ENCODE measurements around the gene COLEC11.
A peak's percentile ranks its signal among the peaks of the same experiment; 100 is the strongest.
"Not testable (repeated sequence)": the region's sequence is repeated elsewhere in the genome, so short reads cannot be mapped to it uniquely, and the experiment has no call there.

The COLEC11 gene

GRCh38 chr2:3566806-3567205, 28.1 kb upstream of the COLEC11 start:
- no peak overlapping the region for H2BK15ac ChIP-seq (ENCODE audit: low read depth, poor library complexity, severe bottlenecking)
- H3K27me3 ChIP-seq (ENCODE audit: control insufficient read depth in 1 of 2, insufficient read depth in 1 of 2, low read length in 2 of 2) = no peaks in the 10 kb centered on the region
- H4K8ac ChIP-seq (ENCODE audit: low read length) = no peak overlapping the region
- H3K4me2 ChIP-seq (ENCODE audit: low read length, poor library complexity, severe bottlenecking) = no peak overlapping the region
- no peak overlapping the region for H2AFZ ChIP-seq (ENCODE audit: low read depth, low read length)
- peaks cover 0 to 11% of the 10 kb centered on the region in 2 experiments for H3K36me3 ChIP-seq (ENCODE audit: control insufficient read depth in 1 of 2, insufficient read depth in 2 of 2, low read depth in 1 of 2, low read length in 2 of 2)
- H2BK120ac ChIP-seq (ENCODE audit: low read depth, low read length) = no peak overlapping the region
- H3K14ac ChIP-seq (ENCODE audit: low read length in 2 of 2) = no peak overlapping the region
- DNase-seq = no peak
- H4K91ac ChIP-seq (ENCODE audit: low read length) = no peak overlapping the region
- H3K9ac ChIP-seq (ENCODE audit: low read length) = no peak overlapping the region
- H3K9me3 ChIP-seq (ENCODE audit: control insufficient read depth, low read length) = no peaks in the 10 kb centered on the region
- no peak overlapping the region for H3K27ac ChIP-seq (ENCODE audit: low read length, poor library complexity, severe bottlenecking)
- no peak overlapping the region for H3K18ac ChIP-seq (ENCODE audit: low read depth in 1 of 2, low read length in 2 of 2)
- no peak overlapping the region for H3K4ac ChIP-seq (ENCODE audit: low read depth in 1 of 2, low read length in 2 of 2)
- no peak overlapping the region for H3K4me3 ChIP-seq (ENCODE audit: insufficient read depth in 1 of 2, low read depth in 1 of 2, low read length in 2 of 2)
- no peak overlapping the region for H2BK12ac ChIP-seq (ENCODE audit: low read length in 2 of 2)
- H3K23ac ChIP-seq (ENCODE audit: low read length in 2 of 2) = no peak overlapping the region
- peaks cover 2% of the 10 kb centered on the region for H3K4me1 ChIP-seq (ENCODE audit: control insufficient read depth, insufficient read depth, low read depth, low read length)
- H2BK5ac ChIP-seq (ENCODE audit: low read depth, low read length, poor library complexity, severe bottlenecking) = no peak overlapping the region
- no peak overlapping the region for H2AK5ac ChIP-seq (ENCODE audit: low read length, severe bottlenecking)
- WGBS = 98% methylated on average over 9 of the region's 9 CpGs
- H3K79me1 ChIP-seq (replicated peaks; ENCODE audit: low read length, poor library complexity, severe bottlenecking) = no peaks in the 10 kb centered on the region

DNA sequence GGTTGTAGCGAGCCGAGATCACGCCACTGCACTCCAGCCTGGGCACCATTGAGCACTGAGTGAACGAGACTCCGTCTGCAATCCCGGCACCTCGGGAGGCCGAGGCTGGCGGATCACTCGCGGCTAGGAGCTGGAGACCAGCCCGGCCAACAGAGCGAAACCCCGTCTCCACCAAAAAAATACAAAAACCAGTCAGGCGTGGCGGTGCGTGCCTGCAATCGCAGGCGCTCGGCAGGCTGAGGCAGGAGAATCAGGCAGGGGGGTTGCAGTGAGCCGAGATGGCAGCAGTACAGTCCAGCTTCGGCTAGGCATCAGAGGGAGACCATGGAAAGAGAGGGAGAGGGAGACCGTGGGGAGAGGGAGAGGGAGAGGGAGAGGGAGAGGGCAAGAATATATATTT, 25.3 kb upstream of the COLEC11 start:
- not testable (repeated sequence) for H3K4ac ChIP-seq (ENCODE audit: low read depth in 1 of 2, low read length in 2 of 2); H3K36me3 ChIP-seq (ENCODE audit: control insufficient read depth in 1 of 2, insufficient read depth in 2 of 2, low read depth in 1 of 2, low read length in 2 of 2); H2BK12ac ChIP-seq (ENCODE audit: low read length in 2 of 2); H2BK120ac ChIP-seq (ENCODE audit: low read depth, low read length); H2BK15ac ChIP-seq (ENCODE audit: low read depth, poor library complexity, severe bottlenecking); H3K4me1 ChIP-seq (ENCODE audit: control insufficient read depth, insufficient read depth, low read depth, low read length); H4K8ac ChIP-seq (ENCODE audit: low read length); DNase-seq; H3K23ac ChIP-seq (ENCODE audit: low read length in 2 of 2); H2AFZ ChIP-seq (ENCODE audit: low read depth, low read length); H4K91ac ChIP-seq (ENCODE audit: low read length); H3K9me3 ChIP-seq (ENCODE audit: control insufficient read depth, low read length); H3K27ac ChIP-seq (ENCODE audit: low read length, poor library complexity, severe bottlenecking); H2AK5ac ChIP-seq (ENCODE audit: low read length, severe bottlenecking); H3K27me3 ChIP-seq (ENCODE audit: control insufficient read depth in 1 of 2, insufficient read depth in 1 of 2, low read length in 2 of 2); H3K4me2 ChIP-seq (ENCODE audit: low read length, poor library complexity, severe bottlenecking); H3K14ac ChIP-seq (ENCODE audit: low read length in 2 of 2); H3K79me1 ChIP-seq (replicated peaks; ENCODE audit: low read length, poor library complexity, severe bottlenecking); H3K4me3 ChIP-seq (ENCODE audit: insufficient read depth in 1 of 2, low read depth in 1 of 2, low read length in 2 of 2); H3K18ac ChIP-seq (ENCODE audit: low read depth in 1 of 2, low read length in 2 of 2); H2BK5ac ChIP-seq (ENCODE audit: low read depth, low read length, poor library complexity, severe bottlenecking); H3K9ac ChIP-seq (ENCODE audit: low read length)
- 97% methylated on average over 12 of the region's 23 CpGs for WGBS

- no peak overlapping the region for H2BK15ac ChIP-seq (ENCODE audit: low read depth, poor library complexity, severe bottlenecking)
- no peak overlapping the region for H4K91ac ChIP-seq (ENCODE audit: low read length)
- H3K79me1 ChIP-seq (replicated peaks; ENCODE audit: low read length, poor library complexity, severe bottlenecking) = peaks cover 3% of the 10 kb centered on the region
- no peak for DNase-seq
- no peak overlapping the region for H3K9ac ChIP-seq (ENCODE audit: low read length)
- no peak overlapping the region for H3K4me2 ChIP-seq (ENCODE audit: low read length, poor library complexity, severe bottlenecking)
- no peaks in the 10 kb centered on the region for H3K27me3 ChIP-seq (ENCODE audit: control insufficient read depth in 1 of 2, insufficient read depth in 1 of 2, low read length in 2 of 2)
- H2BK5ac ChIP-seq (ENCODE audit: low read depth, low read length, poor library complexity, severe bottlenecking) = no peak overlapping the region
- H3K4ac ChIP-seq (ENCODE audit: low read depth in 1 of 2, low read length in 2 of 2) = no peak overlapping the region
- no peak overlapping the region for H2BK120ac ChIP-seq (ENCODE audit: low read depth, low read length)
- no peak overlapping the region for H3K4me3 ChIP-seq (ENCODE audit: insufficient read depth in 1 of 2, low read depth in 1 of 2, low read length in 2 of 2)
- H3K14ac ChIP-seq (ENCODE audit: low read length in 2 of 2) = no peak overlapping the region
- H2BK12ac ChIP-seq (ENCODE audit: low read length in 2 of 2) = no peak overlapping the region
- H3K23ac ChIP-seq (ENCODE audit: low read length in 2 of 2) = no peak overlapping the region
- peaks cover 8% of the 10 kb centered on the region for H3K4me1 ChIP-seq (ENCODE audit: control insufficient read depth, insufficient read depth, low read depth, low read length)
- no peak overlapping the region for H3K18ac ChIP-seq (ENCODE audit: low read depth in 1 of 2, low read length in 2 of 2)
- H3K36me3 ChIP-seq (ENCODE audit: control insufficient read depth in 1 of 2, insufficient read depth in 2 of 2, low read depth in 1 of 2, low read length in 2 of 2) = peaks cover 3 to 4% of the 10 kb centered on the region in 2 experiments
- 85% methylated on average over 8 of the region's 8 CpGs for WGBS
- H4K8ac ChIP-seq (ENCODE audit: low read length) = no peak overlapping the region
- no peak overlapping the region for H2AFZ ChIP-seq (ENCODE audit: low read depth, low read length)
- H3K27ac ChIP-seq (ENCODE audit: low read length, poor library complexity, severe bottlenecking) = no peak overlapping the region
- no peaks in the 10 kb centered on the region for H3K9me3 ChIP-seq (ENCODE audit: control insufficient read depth, low read length)
- no peak overlapping the region for H2AK5ac ChIP-seq (ENCODE audit: low read length, severe bottlenecking)
Observed at GRCh38 chr2:3571284-3571683, 23.6 kb upstream of the COLEC11 start.

GRCh38 chr2:3572620-3573019, 22.3 kb upstream of the COLEC11 start:
- 70% methylated on average over 1 of the region's 2 CpGs for WGBS

More at GRCh38 chr2:3572620-3573019, 22.3 kb upstream of the COLEC11 start:
- no peak overlapping the region for H2BK15ac ChIP-seq (ENCODE audit: low read depth, poor library complexity, severe bottlenecking)
- no peak overlapping the region for H3K4me2 ChIP-seq (ENCODE audit: low read length, poor library complexity, severe bottlenecking)
- peaks cover 3% of the 10 kb centered on the region for H3K79me1 ChIP-seq (replicated peaks; ENCODE audit: low read length, poor library complexity, severe bottlenecking)
- no peak overlapping the region for H2AFZ ChIP-seq (ENCODE audit: low read depth, low read length)
- H3K9me3 ChIP-seq (ENCODE audit: control insufficient read depth, low read length) = no peaks in the 10 kb centered on the region
- H3K4ac ChIP-seq (ENCODE audit: low read depth in 1 of 2, low read length in 2 of 2) = no peak overlapping the region
- H4K91ac ChIP-seq (ENCODE audit: low read length) = no peak overlapping the region
- no peak for DNase-seq
- no peak overlapping the region for H2AK5ac ChIP-seq (ENCODE audit: low read length, severe bottlenecking)
- H3K18ac ChIP-seq (ENCODE audit: low read depth in 1 of 2, low read length in 2 of 2) = no peak overlapping the region
- no peak overlapping the region for H3K23ac ChIP-seq (ENCODE audit: low read length in 2 of 2)
- H2BK120ac ChIP-seq (ENCODE audit: low read depth, low read length) = no peak overlapping the region
- peaks cover 10% of the 10 kb centered on the region for H3K4me1 ChIP-seq (ENCODE audit: control insufficient read depth, insufficient read depth, low read depth, low read length)
- no peak overlapping the region for H4K8ac ChIP-seq (ENCODE audit: low read length)
- peak overlapping the region; percentile 45 for H3K9ac ChIP-seq (ENCODE audit: low read length)
- H3K14ac ChIP-seq (ENCODE audit: low read length in 2 of 2) = no peak overlapping the region
- no peak overlapping the region for H3K27ac ChIP-seq (ENCODE audit: low read length, poor library complexity, severe bottlenecking)
- no peak overlapping the region for H2BK5ac ChIP-seq (ENCODE audit: low read depth, low read length, poor library complexity, severe bottlenecking)
- H2BK12ac ChIP-seq (ENCODE audit: low read length in 2 of 2) = no peak overlapping the region
- peaks cover 7 to 15% of the 10 kb centered on the region in 2 experiments for H3K36me3 ChIP-seq (ENCODE audit: control insufficient read depth in 1 of 2, insufficient read depth in 2 of 2, low read depth in 1 of 2, low read length in 2 of 2)
- H3K27me3 ChIP-seq (ENCODE audit: control insufficient read depth in 1 of 2, insufficient read depth in 1 of 2, low read length in 2 of 2) = no peaks in the 10 kb centered on the region
- no peak overlapping the region for H3K4me3 ChIP-seq (ENCODE audit: insufficient read depth in 1 of 2, low read depth in 1 of 2, low read length in 2 of 2)
